Panc1 (cell line): Measurements from ENCODE around the gene ERN1.
A peak's percentile ranks its signal among the peaks of the same experiment; 100 is the strongest.

ENCODE experiments used
- TCF7L2 ChIP-seq: IDR thresholded peaks from 2 replicates; pipeline ENCODE4 v1.6.1; 2011; ENCODE audit warnings: mild to moderate bottlenecking, low read depth, low read length, inconsistent platforms
- TF ChIP-seq, protein P1 (sequence below): fragments of 450-650 bp; IDR thresholded peaks from 2 replicates; pipeline ENCODE4 v1.5.1; 2017; ENCODE audit warnings: mild to moderate bottlenecking

GRCh38 chr17:64016231-64016784 lies 113.6 kb downstream of the ERN1 start:
- TF ChIP-seq, protein P1, sequence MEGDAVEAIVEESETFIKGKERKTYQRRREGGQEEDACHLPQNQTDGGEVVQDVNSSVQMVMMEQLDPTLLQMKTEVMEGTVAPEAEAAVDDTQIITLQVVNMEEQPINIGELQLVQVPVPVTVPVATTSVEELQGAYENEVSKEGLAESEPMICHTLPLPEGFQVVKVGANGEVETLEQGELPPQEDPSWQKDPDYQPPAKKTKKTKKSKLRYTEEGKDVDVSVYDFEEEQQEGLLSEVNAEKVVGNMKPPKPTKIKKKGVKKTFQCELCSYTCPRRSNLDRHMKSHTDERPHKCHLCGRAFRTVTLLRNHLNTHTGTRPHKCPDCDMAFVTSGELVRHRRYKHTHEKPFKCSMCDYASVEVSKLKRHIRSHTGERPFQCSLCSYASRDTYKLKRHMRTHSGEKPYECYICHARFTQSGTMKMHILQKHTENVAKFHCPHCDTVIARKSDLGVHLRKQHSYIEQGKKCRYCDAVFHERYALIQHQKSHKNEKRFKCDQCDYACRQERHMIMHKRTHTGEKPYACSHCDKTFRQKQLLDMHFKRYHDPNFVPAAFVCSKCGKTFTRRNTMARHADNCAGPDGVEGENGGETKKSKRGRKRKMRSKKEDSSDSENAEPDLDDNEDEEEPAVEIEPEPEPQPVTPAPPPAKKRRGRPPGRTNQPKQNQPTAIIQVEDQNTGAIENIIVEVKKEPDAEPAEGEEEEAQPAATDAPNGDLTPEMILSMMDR: peak; percentile 7
- TF ChIP-seq TCF7L2: no peak
